Erythroblast (primary cell): ENCODE data around the gene TTC39B.

Experiments
- GATA1 ChIP-seq: IDR thresholded peaks from 2 replicates; pipeline ENCODE4 v1.6.1; 2011; ENCODE audit warnings: low read depth, mild to moderate bottlenecking, control low read depth, low read length, moderate library complexity
- POLR2A ChIP-seq: IDR thresholded peaks from 2 replicates; pipeline ENCODE4 v1.6.1; 2011; ENCODE audit warnings: mild to moderate bottlenecking, low read length

DNA sequence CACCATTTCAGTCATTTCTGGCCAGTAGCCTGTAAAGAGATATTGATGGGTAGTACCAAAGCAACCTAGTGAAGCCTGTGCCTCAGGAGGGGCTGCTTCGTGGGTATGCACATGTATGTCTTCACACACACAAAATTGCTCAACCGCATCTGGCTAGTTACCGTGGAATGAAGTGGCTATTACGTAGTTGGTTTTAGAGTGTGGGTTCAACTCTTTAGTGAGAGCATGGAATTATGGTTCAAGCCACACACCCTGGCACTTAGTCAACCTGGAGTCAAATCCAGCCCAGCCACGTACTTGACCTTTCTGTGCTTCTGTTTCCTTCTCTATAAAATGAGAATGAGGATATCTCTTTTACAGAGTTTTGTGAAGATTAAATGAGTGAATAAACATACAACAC is 174.9 kb downstream of the TTC39B start:
- TF ChIP-seq POLR2A (no peak), GATA1 (no peak)
